ENCODE data around the gene PPP1R1A.

DNA sequence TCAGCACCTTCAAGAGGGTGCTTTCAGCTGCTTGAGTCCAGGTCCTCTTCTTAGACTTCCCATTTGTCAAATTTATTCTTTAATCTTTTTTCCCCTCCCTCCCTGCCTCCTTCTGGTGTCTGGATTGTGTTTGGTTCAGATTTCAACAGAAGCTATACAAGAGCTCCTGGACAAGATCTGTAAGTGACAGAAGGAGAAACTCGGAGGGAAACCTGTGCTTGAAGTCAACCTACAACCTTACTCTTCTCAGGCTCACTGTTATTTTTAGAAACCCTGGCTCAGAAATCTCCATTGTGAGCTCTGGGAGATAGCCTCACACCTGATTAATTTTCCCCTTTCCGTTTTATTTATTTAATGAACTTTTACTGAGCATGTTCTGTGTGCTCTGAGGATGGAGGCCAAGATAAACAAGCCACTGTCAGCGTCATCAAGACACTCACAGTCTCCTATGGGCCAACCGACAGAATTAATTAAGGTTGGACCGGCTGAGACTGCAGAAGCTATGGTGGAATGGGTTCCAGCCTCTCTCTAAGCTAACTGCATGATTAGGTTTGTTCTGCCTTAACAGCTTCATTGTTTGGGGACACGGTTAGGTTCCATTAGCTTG, 25.6 kb downstream of the PPP1R1A start:
- no peak for TF ChIP-seq EZH2 (IDR thresholded peaks at IDR 0.05; ENCODE audit: low read depth, unreplicated experiment)
- TF ChIP-seq CTCF (conservative IDR thresholded peaks at IDR 0.05; ENCODE audit: low read depth in 2 of 2): no peak
- no peak for TF ChIP-seq EZH2phosphoT487 (IDR thresholded peaks at IDR 0.05; ENCODE audit: unreplicated experiment)
- no peak for TF ChIP-seq POLR2AphosphoS5 (IDR thresholded peaks at IDR 0.05; ENCODE audit: low read depth)
- TF ChIP-seq REST (IDR thresholded peaks at IDR 0.05; ENCODE audit: unreplicated experiment): no peak
